A549 (cell line): ENCODE results near the gene MAD1L1. TPM values are rescaled to one million over a fixed set of nuclear protein-coding genes. Genes with fewer than 3 reads are reported as not detected.

Experiments used
- ATAC-seq, 2 experiments: fragments of 200-7000 bp in 1 of 2; fragments of >200 bp in 1 of 2; cut with Nextera tagmentation in 1 of 2; cut with Tn5 transposase in 1 of 2; 3 replicates each; pipeline versions ENCODE4 v1.8.0 to v1.9.1; 2018 to 2020; ENCODE audit warnings: mild to moderate bottlenecking in 1 of 2, moderate library complexity in 1 of 2
- CTCF ChIA-PET: fragments of 300-600 bp; sonication (Branson Sonifier 250); formaldehyde crosslinking; extraction: SDS; loops from one replicate; lab custom pipeline; 2021; ENCODE audit warnings: antibody characterized with exemption, inconsistent platforms; lab: Yijun Ruan, JAX
- POLR2A ChIA-PET: fragments of 350-600 bp; formaldehyde crosslinking; extraction: SDS; loops from one replicate; lab custom pipeline; 2021; ENCODE audit warnings: antibody characterized with exemption, inconsistent platforms; lab: Yijun Ruan, JAX
- DNase-seq, 2 experiments: peaks; one replicate each; pipeline versions ENCODE4 v3.0.0 to v3.0.0-alpha.2; 2011 to 2016; ENCODE audit warnings: low read depth in 1 of 2, low spot score in 1 of 2
- FAIRE-seq: peaks from 2 replicates; lab custom pipeline; 2011; peaks lifted over from hg19 to GRCh38; lab: Jason Lieb, UNC
- H3K27ac ChIP-seq, 2 experiments: fragments of >200 bp; sonication (Bioruptor Twin); formaldehyde crosslinking; 3 replicates each; pipeline ENCODE4 v1.5.1; 2016 to 2017
- H3K4me1 ChIP-seq: fragments of >200 bp; sonication (Bioruptor Twin); formaldehyde crosslinking; 3 replicates; pipeline ENCODE4 v1.6.1; 2016
- H3K4me2 ChIP-seq: fragments of >200 bp; sonication (Bioruptor Twin); formaldehyde crosslinking; 3 replicates; pipeline ENCODE4 v1.6.1; 2016
- H3K4me3 ChIP-seq: fragments of >200 bp; sonication (Bioruptor Twin); formaldehyde crosslinking; 3 replicates; pipeline ENCODE4 v1.5.1; 2016
- H3K9me3 ChIP-seq: fragments of >200 bp; sonication (Bioruptor Twin); formaldehyde crosslinking; 3 replicates; pipeline ENCODE4 v1.6.1; 2016
- ATOH8 ChIP-seq: fragments of 250-450 bp; sonication (Bioruptor Pico); IDR thresholded peaks from 2 replicates; pipeline ENCODE4 v1.5.0; 2020; ENCODE audit warnings: low read depth, mild to moderate bottlenecking, moderate library complexity
- CBX2 ChIP-seq: fragments of 200-600 bp; sonication (generic); IDR thresholded peaks from 2 replicates; pipeline ENCODE4 v1.6.1; 2016; ENCODE audit warnings: low read depth, mild to moderate bottlenecking, borderline replicate concordance
- CTCF ChIP-seq: fragments of >200 bp; sonication (Bioruptor Twin); formaldehyde crosslinking; IDR thresholded peaks from 3 replicates; pipeline ENCODE4 v1.5.1; 2016
- EP300 ChIP-seq, 2 experiments: fragments of >200 bp; sonication (Bioruptor Twin); formaldehyde crosslinking; IDR thresholded peaks; 2 replicates in 1 of 2; 3 replicates in 1 of 2; pipeline ENCODE4 v1.6.1; 2016 to 2017
- ESRRA ChIP-seq: fragments of 150-350 bp; IDR thresholded peaks from 2 replicates; pipeline ENCODE4 v1.6.1; 2014; ENCODE audit warnings: mild to moderate bottlenecking, low read length, borderline replicate concordance
- FOSB ChIP-seq: fragments of 250-450 bp; sonication (Bioruptor Pico); IDR thresholded peaks from 2 replicates; pipeline ENCODE4 v1.5.0; 2020; ENCODE audit warnings: mild to moderate bottlenecking, moderate library complexity
- FOSL2 ChIP-seq, 2 experiments: fragments of 450-650 bp in 1 of 2; fragments of >200 bp in 1 of 2; sonication (Bioruptor Twin) in 1 of 2; formaldehyde crosslinking; IDR thresholded peaks; 2 replicates each; pipeline versions ENCODE4 v1.5.0 to v1.6.1; 2016 to 2020; ENCODE audit warnings: mild to moderate bottlenecking in 1 of 2, moderate library complexity in 1 of 2
- GATA3 ChIP-seq: IDR thresholded peaks from 2 replicates; pipeline ENCODE4 v1.6.1; 2012; ENCODE audit warnings: borderline replicate concordance
- HDAC2 ChIP-seq: fragments of 200-600 bp; sonication (generic); IDR thresholded peaks from 2 replicates; pipeline ENCODE4 v1.6.1; 2016
- HOXA7 ChIP-seq: fragments of 250-450 bp; sonication (Bioruptor Pico); IDR thresholded peaks from 2 replicates; pipeline ENCODE4 v1.5.0; 2020; ENCODE audit warnings: mild to moderate bottlenecking, moderate library complexity
- HOXB13 ChIP-seq: fragments of 250-450 bp; sonication (Bioruptor Pico); IDR thresholded peaks from 2 replicates; pipeline ENCODE4 v1.5.0; 2020; ENCODE audit warnings: low read depth, mild to moderate bottlenecking, moderate library complexity
- KDM1A ChIP-seq: fragments of 200-600 bp; sonication (generic); IDR thresholded peaks from 2 replicates; pipeline ENCODE4 v1.6.1; 2016; ENCODE audit warnings: low read depth, mild to moderate bottlenecking
- KDM5A ChIP-seq: fragments of 200-600 bp; sonication (generic); IDR thresholded peaks from 2 replicates; pipeline ENCODE4 v1.6.1; 2016; ENCODE audit warnings: antibody characterized with exemption, mild to moderate bottlenecking
- MAX ChIP-seq: IDR thresholded peaks from 2 replicates; pipeline ENCODE4 v1.6.1; 2012
- MAZ ChIP-seq: fragments of 150-350 bp; IDR thresholded peaks from 2 replicates; pipeline ENCODE4 v1.6.1; 2014; ENCODE audit warnings: antibody characterized with exemption, low read depth, low read length, borderline replicate concordance
- MYC ChIP-seq: IDR thresholded peaks from 2 replicates; pipeline ENCODE4 v1.6.1; 2012; ENCODE audit warnings: mild to moderate bottlenecking, inconsistent platforms, low read length, improper control_type of control experiment, borderline replicate concordance
- NFE2L2 ChIP-seq: fragments of 150-350 bp; conservative IDR thresholded peaks from 2 replicates; pipeline ENCODE4 v1.6.1; 2014; ENCODE audit warnings: low read length
- POLR2AphosphoS2 ChIP-seq: conservative IDR thresholded peaks from 2 replicates; pipeline ENCODE4 v1.6.1; 2012; ENCODE audit warnings: low read length, improper control_type of control experiment, inconsistent platforms
- RAD21 ChIP-seq, 2 experiments: fragments of >200 bp in 1 of 2; sonication (Bioruptor Twin) in 1 of 2; formaldehyde crosslinking in 1 of 2; IDR thresholded peaks in 1 of 2; conservative IDR thresholded peaks in 1 of 2; 2 replicates in 1 of 2; 3 replicates in 1 of 2; pipeline ENCODE4 v1.6.1; 2012 to 2018; ENCODE audit warnings: inconsistent platforms in 1 of 2
- REST ChIP-seq: fragments of 200-600 bp; sonication (generic); IDR thresholded peaks from 2 replicates; pipeline ENCODE4 v1.6.1; 2016; ENCODE audit warnings: antibody characterized with exemption, mild to moderate bottlenecking, moderate library complexity
- SMC3 ChIP-seq: fragments of >200 bp; sonication (Bioruptor Twin); formaldehyde crosslinking; IDR thresholded peaks from 3 replicates; pipeline ENCODE4 v1.6.1; 2018; ENCODE audit warnings: inconsistent platforms
- SREBF2 ChIP-seq: fragments of 450-650 bp; IDR thresholded peaks from 2 replicates; pipeline ENCODE4 v1.6.1; 2014; ENCODE audit warnings: mild to moderate bottlenecking, moderate library complexity
- USF2 ChIP-seq: fragments of 450-650 bp; IDR thresholded peaks from 2 replicates; pipeline ENCODE4 v1.6.1; 2014; ENCODE audit warnings: antibody characterized with exemption
- ZC3H11A ChIP-seq: fragments of 450-650 bp; IDR thresholded peaks from 2 replicates; pipeline ENCODE4 v1.6.1; 2014; ENCODE audit warnings: antibody characterized with exemption, mild to moderate bottlenecking
- WGBS: methylation state at CpG from one replicate; pipeline ENCODE4 v1.1.6; 2017; ENCODE audit errors: missing lambda C conversion rate; 5-methylcytosine and 5-hydroxymethylcytosine counted together
- polyA plus RNA-seq, 4 experiments: library from polyadenylated mRNA; depleted of rRNA in 3 of 4; stranded (reverse); fragments of >200 nt; fragmentation: RNase III in 1 of 4; extraction: RNeasy Plus Mini Kit Qiagen cat#74134 plus additional on column Dnase treatment in 1 of 4; gene quantifications; 2 replicates in 3 of 4; 3 replicates in 1 of 4; pipeline ENCODE4 v1.2.3, GENCODE V29; 2011 to 2017

MAD1L1 gene
- polyA plus RNA-seq, 2 of the 4 experiments (the other 2 are of a cell fraction), result 13.6 to 16.6 TPM

- 96% methylated on average over 17 of the region's 17 CpGs for WGBS
- FAIRE-seq (no peak), ATAC-seq (no peak), DNase-seq (no peak)
- no peak for TF ChIP-seq ATOH8 (CRISPR knock-in tag)
- no peak for TF ChIP-seq HDAC2
- no peak for TF ChIP-seq HOXB13 (CRISPR knock-in tag)
- Histone ChIP-seq H3K4me1 (peaks cover 16% of the 10 kb centered on the region), H3K9me3 (no peaks in the 10 kb centered on the region), H3K4me3 (no peak overlapping the region), H3K27ac (no peak overlapping the region), H3K4me2 (no peak overlapping the region)
- CTCF ChIA-PET, result interaction anchor here (4.4 kb wide), 1 partner anchor 108 kb away, joined by 18 read pairs; no protein-coding TSS in a partner anchor
- POLR2A ChIA-PET, result no interaction called here
Measured at GRCh38 chr7:2239242-2239641, 6.5 kb upstream of the MAD1L1 start.

- POLR2A ChIA-PET, result interaction anchor here (1.3 kb wide), 1 partner anchor 11 kb away, joined by 3 read pairs; no protein-coding TSS in a partner anchor
- CTCF ChIA-PET, result interaction anchor here (0.6 to 1.3 kb wide), 3 partner anchors 11 to 67 kb away, joined by 3 to 4 read pairs (median 3); no protein-coding TSS in a partner anchor
- ATAC-seq (no peak), FAIRE-seq (no peak), DNase-seq (no peak)
- WGBS, result 94% methylated on average over 12 of the region's 12 CpGs
- Histone ChIP-seq H3K9me3 (no peaks in the 10 kb centered on the region), H3K4me1 (peaks cover 15% of the 10 kb centered on the region; the same call in 2 of the 3 replicates), H3K4me2 (no peak overlapping the region), H3K27ac (peak overlapping the region in 1 of 2 experiments; percentile 39; a peak in 2 of 6 replicates), H3K4me3 (no peak overlapping the region)
- TF ChIP-seq ZC3H11A (no peak), FOSB (no peak), EP300 (IDR thresholded peaks at IDR 0.05) (no peak), SREBF2 (no peak), HOXA7 (no peak), MAZ (no peak), RAD21 (conservative IDR thresholded peaks at IDR 0.05 in 1 of 2, IDR thresholded peaks at IDR 0.05 in 1 of 2) (no peak), ATOH8 (CRISPR knock-in tag) (no peak)
Measured at GRCh38 chr7:2237109-2237602, 4.4 kb upstream of the MAD1L1 start.

- WGBS, result 82% methylated on average over 3 of the region's 3 CpGs
- H3K4me2 ChIP-seq, result no peak overlapping the region; the same call in 2 of the 3 replicates
- POLR2A ChIA-PET, result interaction anchor here (0.7 kb wide), 1 partner anchor 8 kb away, joined by 3 read pairs; the partner anchor contains the start of genes MRM2 and NUDT1
- no peak for FAIRE-seq
- ATAC-seq, result no peak
- DNase-seq, result no peak
- no peak for TF ChIP-seq CBX2
- TF ChIP-seq MAX, result no peak
- TF ChIP-seq KDM5A, result no peak
- no peak for TF ChIP-seq SMC3
- TF ChIP-seq KDM1A, result no peak
- TF ChIP-seq FOSL2 (IDR thresholded peaks at IDR 0.05), result no peak
- no peak for TF ChIP-seq FOSL2 (CRISPR knock-in tag; IDR thresholded peaks at IDR 0.05)
- no peak for TF ChIP-seq REST
- TF ChIP-seq RAD21 (conservative IDR thresholded peaks at IDR 0.05 in 1 of 2, IDR thresholded peaks at IDR 0.05 in 1 of 2), result no peak
- no peak for TF ChIP-seq HDAC2
- TF ChIP-seq GATA3, result no peak
- TF ChIP-seq ESRRA, result no peak
- TF ChIP-seq MYC, result no peak
- no peak for TF ChIP-seq USF2
- no peak for TF ChIP-seq NFE2L2
- TF ChIP-seq POLR2AphosphoS2, result no peak
- TF ChIP-seq CTCF, result no peak
- TF ChIP-seq, all 56 proteins: peak for 0
- Histone ChIP-seq H3K4me1 (peaks cover 17% of the 10 kb centered on the region; the same call in 2 of the 3 replicates), H3K27ac (no peak overlapping the region), H3K9me3 (no peaks in the 10 kb centered on the region), H3K4me3 (no peak overlapping the region)
- CTCF ChIA-PET, result interaction anchor here (0.7 to 2.9 kb wide), 3 partner anchors 12 to 570 kb away, joined by 3 to 6 read pairs (median 4); no protein-coding TSS in a partner anchor
Measured at GRCh38 chr7:2233926-2234325, 1.2 kb upstream of the MAD1L1 start.
